HepG2 (cell line): Measurements from ENCODE around the gene PIGL. TPM values are rescaled to one million over a fixed set of nuclear protein-coding genes. Genes with fewer than 3 reads are reported as not detected.

Source experiments
- ATAC-seq: fragments of 200-7000 bp; cut with Tn5 transposase; 3 replicates; pipeline ENCODE4 v1.9.1; 2020; ENCODE audit warnings: mild to moderate bottlenecking, moderate library complexity
- BruUV-seq: library from RNA; stranded (reverse); fragments of 400-500 nt; replicated peaks from 2 replicates; lab custom pipeline; 2021; lab: Mats Ljungman, UMichigan
- CTCF ChIA-PET: fragments of 300-600 bp; formaldehyde crosslinking; extraction: SDS; loops from one replicate; lab custom pipeline; 2021; ENCODE audit warnings: low total read pairs, inconsistent platforms, low intra/inter-chr PET ratio; lab: Yijun Ruan, JAX
- POLR2A ChIA-PET: fragments of 350-600 bp; sonication (Branson Sonifier 250); formaldehyde crosslinking; loops from one replicate; lab custom pipeline; 2020; ENCODE audit warnings: antibody characterized with exemption, inconsistent platforms; lab: Yijun Ruan, JAX
- DNase-seq: peaks from one replicate; pipeline ENCODE4 v3.0.0-alpha.2; 2015; ENCODE audit warnings: low spot score
- FAIRE-seq: peaks from 3 replicates; lab custom pipeline; 2011; peaks lifted over from hg19 to GRCh38; lab: Jason Lieb, UNC
- H2AFZ ChIP-seq: one replicate; pipeline ENCODE4 v1.6.1; 2011; ENCODE audit warnings: low read length, inconsistent platforms
- H3K27ac ChIP-seq: fragments of 300-600 bp; 3 replicates; pipeline ENCODE4 v1.8.0; 2011; ENCODE audit warnings: mixed run types, mild to moderate bottlenecking, mixed read lengths, low read length, inconsistent platforms; ENCODE audit not compliant: insufficient read depth; ENCODE audit errors: extremely low read length
- H3K27me3 ChIP-seq, 2 experiments: fragments of 200-600 bp in 1 of 2; 2 replicates in 1 of 2; 3 replicates in 1 of 2; pipeline versions ENCODE4 v1.6.0 to v1.8.0; 2011; ENCODE audit warnings: low read length in 2 of 2, mild to moderate bottlenecking in 2 of 2, moderate library complexity in 2 of 2, inconsistent platforms in 1 of 2; ENCODE audit not compliant: insufficient read depth in 2 of 2, control insufficient read depth in 1 of 2
- H3K36me3 ChIP-seq, 2 experiments: fragments of 200-600 bp in 1 of 2; replicated peaks in 1 of 2; 2 replicates in 1 of 2; 3 replicates in 1 of 2; pipeline versions ENCODE4 v1.5.1 to v1.8.0; 2011; ENCODE audit warnings: low read length in 2 of 2, inconsistent platforms in 1 of 2; ENCODE audit not compliant: insufficient read depth in 2 of 2, control insufficient read depth in 1 of 2
- H3K4me1 ChIP-seq: 2 replicates; pipeline ENCODE4 v1.5.1; 2012; ENCODE audit warnings: low read length, inconsistent platforms; ENCODE audit not compliant: insufficient read depth
- H3K4me2 ChIP-seq: 2 replicates; pipeline ENCODE4 v1.6.0; 2011; ENCODE audit warnings: low read depth, low read length, inconsistent platforms
- H3K4me3 ChIP-seq, 3 experiments: fragments of 200-600 bp in 1 of 3; sonication (generic), shearing (Covaris generic) in 1 of 3; replicated peaks in 1 of 3; 2 replicates each; pipeline ENCODE4 v1.5.1; 2011 to 2016; ENCODE audit warnings: low read length in 3 of 3, inconsistent platforms in 2 of 3, low read depth in 2 of 3, mild to moderate bottlenecking in 2 of 3, control low read depth in 1 of 3, mixed read lengths in 1 of 3; ENCODE audit not compliant: insufficient read depth in 1 of 3
- H3K79me2 ChIP-seq: one replicate; pipeline ENCODE4 v1.6.1; 2011; ENCODE audit warnings: low read length, inconsistent platforms; ENCODE audit not compliant: insufficient read depth
- H3K9ac ChIP-seq: 2 replicates; pipeline ENCODE4 v1.6.0; 2011; ENCODE audit warnings: mild to moderate bottlenecking, low read depth, low read length, inconsistent platforms; ENCODE audit not compliant: insufficient read depth
- H3K9me3 ChIP-seq: 2 replicates; pipeline ENCODE4 v1.5.1; 2012; ENCODE audit warnings: mild to moderate bottlenecking, low read length
- H4K20me1 ChIP-seq: 2 replicates; pipeline ENCODE4 v1.6.0; 2011; ENCODE audit warnings: inconsistent platforms, mild to moderate bottlenecking, low read length, moderate library complexity; ENCODE audit not compliant: insufficient read depth
- CCDC6 ChIP-seq: sonication (generic); formaldehyde crosslinking; IDR thresholded peaks from 2 replicates; pipeline ENCODE4 v1.8.1; 2022; ENCODE audit warnings: mild to moderate bottlenecking, missing genetic modification reagents, moderate library complexity
- FOXA3 ChIP-seq: IDR thresholded peaks from 2 replicates; pipeline ENCODE4 v1.6.1; 2016; ENCODE audit warnings: missing genetic modification reagents, missing compliant biosample characterization
- GFI1 ChIP-seq: sonication (generic); formaldehyde crosslinking; IDR thresholded peaks from 2 replicates; pipeline ENCODE4 v1.5.0; 2020; ENCODE audit warnings: missing genetic modification reagents, mild to moderate bottlenecking, borderline replicate concordance
- POLR2AphosphoS2 ChIP-seq: IDR thresholded peaks from 2 replicates; pipeline ENCODE4 v1.6.1; 2011; ENCODE audit warnings: low read depth, low read length, improper control_type of control experiment
- RAD21 ChIP-seq: fragments of 450-650 bp; formaldehyde crosslinking; IDR thresholded peaks from 2 replicates; pipeline ENCODE4 v1.5.0; 2020; ENCODE audit warnings: mild to moderate bottlenecking
- SYNCRIP ChIP-seq: fragments of 200-400 bp; formaldehyde crosslinking; IDR thresholded peaks from 2 replicates; pipeline ENCODE4 v1.6.1; 2018; ENCODE audit warnings: mild to moderate bottlenecking, low read depth, low read length; ENCODE audit not compliant: insufficient read depth
- ZNF382 ChIP-seq: sonication (generic); formaldehyde crosslinking; IDR thresholded peaks from 2 replicates; pipeline ENCODE4 v1.5.0; 2020; ENCODE audit warnings: missing genetic modification reagents, mild to moderate bottlenecking, borderline replicate concordance
- ZSCAN25 ChIP-seq: sonication (generic); formaldehyde crosslinking; IDR thresholded peaks from 2 replicates; pipeline ENCODE4 v1.8.0; 2022; ENCODE audit warnings: mild to moderate bottlenecking, missing genetic modification reagents
- WGBS: methylation state at CpG from one replicate; pipeline ENCODE4 v1.1.6; 2017; ENCODE audit warnings: low lambda C conversion rate; 5-methylcytosine and 5-hydroxymethylcytosine counted together
- in situ Hi-C: cut with HindIII; loops from 2 replicates; pipeline ENCODE4 v1.10.0; 2017; ENCODE audit warnings: low pct_unique_long_range_greater_than_20kb; ENCODE audit not compliant: extremely low pct_ligation_motif_present
- intact Hi-C: fragments of 100-400 bp; cut with micrococcal nuclease; formaldehyde crosslinking; loops from one replicate; pipeline ENCODE4 v1.10.0; 2022; ENCODE audit not compliant: unreplicated experiment
- polyA plus RNA-seq, 8 experiments: library from polyadenylated mRNA; depleted of rRNA in 3 of 8; stranded (reverse) in 7 of 8; unstranded in 1 of 8; fragments of >200 nt; fragmentation: Illumina TruSeq in 4 of 8; extraction: Trizol in 4 of 8; gene quantifications; 2 replicates each; pipeline versions ENCODE4 v1.2.1 to v1.2.3, GENCODE V29; 2011 to 2016; ENCODE audit warnings: low read depth in 4 of 8, missing spikeins in 1 of 8, mixed read lengths in 1 of 8; ENCODE audit not compliant: insufficient read depth in 1 of 8
- total RNA-seq, 5 experiments: library from RNA; depleted of rRNA; stranded (reverse); fragments of >200 nt; fragmentation: Illumina TruSeq; extraction: Trizol; gene quantifications; 2 replicates each; pipeline ENCODE4 v1.2.3, GENCODE V29; 2016; ENCODE audit warnings: low read depth in 1 of 5
- TF ChIP-seq, protein P1 (sequence below): fragments of 450-650 bp; IDR thresholded peaks from 2 replicates; pipeline ENCODE4 v1.6.1; 2017
- TF ChIP-seq, protein P2 (sequence below): sonication (generic); formaldehyde crosslinking; IDR thresholded peaks from 2 replicates; pipeline ENCODE4 v1.4.0; 2020; ENCODE audit warnings: missing genetic modification reagents
- TF ChIP-seq, protein P3 (sequence below): IDR thresholded peaks from 2 replicates; pipeline ENCODE4 v1.6.1; 2016; ENCODE audit warnings: mild to moderate bottlenecking
- TF ChIP-seq, protein P4 (sequence below): sonication (generic); formaldehyde crosslinking; IDR thresholded peaks from 2 replicates; pipeline ENCODE4 v1.4.0; 2020; ENCODE audit warnings: missing genetic modification reagents, borderline replicate concordance
- TF ChIP-seq, protein P5 (sequence below): sonication (generic); formaldehyde crosslinking; IDR thresholded peaks from 2 replicates; pipeline ENCODE4 v1.5.0; 2020; ENCODE audit warnings: missing genetic modification reagents
- TF ChIP-seq, protein P6 (sequence below): IDR thresholded peaks from 2 replicates; pipeline ENCODE4 v1.6.1; 2016; ENCODE audit warnings: control low read depth

Gene PIGL
- total and polyA plus RNA-seq, 2 of the 13 experiments (the other 11 are each of a cell fraction or from before 2014, with no cell fraction given): 28.5 to 63.8 TPM

DNA sequence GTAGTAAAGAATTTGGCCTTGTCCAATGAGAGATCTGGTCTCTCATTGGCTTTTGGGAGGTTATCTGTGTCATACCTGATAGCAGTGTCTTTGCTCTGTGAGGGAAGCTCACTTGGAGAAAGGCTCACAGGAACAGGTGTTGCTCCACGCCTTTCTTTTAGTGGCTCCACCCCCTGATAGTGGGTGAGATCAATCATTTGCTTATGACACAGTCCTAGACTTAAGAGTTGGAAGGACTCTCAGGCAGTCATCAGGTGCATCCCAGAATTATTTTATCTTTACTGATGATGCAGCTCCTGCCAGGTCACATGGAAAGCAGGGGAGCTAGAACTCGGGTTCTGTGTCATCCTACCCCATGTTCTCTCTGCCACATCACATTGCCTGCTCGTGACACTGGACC lies 76.9 kb downstream of the PIGL start (continued):
- TF ChIP-seq GFI1 (CRISPR knock-in tag) (no peak), ZSCAN25 (CRISPR knock-in tag) (no peak), ZNF382 (CRISPR knock-in tag) (no peak)
- TF ChIP-seq, protein P1, sequence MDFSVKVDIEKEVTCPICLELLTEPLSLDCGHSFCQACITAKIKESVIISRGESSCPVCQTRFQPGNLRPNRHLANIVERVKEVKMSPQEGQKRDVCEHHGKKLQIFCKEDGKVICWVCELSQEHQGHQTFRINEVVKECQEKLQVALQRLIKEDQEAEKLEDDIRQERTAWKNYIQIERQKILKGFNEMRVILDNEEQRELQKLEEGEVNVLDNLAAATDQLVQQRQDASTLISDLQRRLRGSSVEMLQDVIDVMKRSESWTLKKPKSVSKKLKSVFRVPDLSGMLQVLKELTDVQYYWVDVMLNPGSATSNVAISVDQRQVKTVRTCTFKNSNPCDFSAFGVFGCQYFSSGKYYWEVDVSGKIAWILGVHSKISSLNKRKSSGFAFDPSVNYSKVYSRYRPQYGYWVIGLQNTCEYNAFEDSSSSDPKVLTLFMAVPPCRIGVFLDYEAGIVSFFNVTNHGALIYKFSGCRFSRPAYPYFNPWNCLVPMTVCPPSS: no peak

DNA sequence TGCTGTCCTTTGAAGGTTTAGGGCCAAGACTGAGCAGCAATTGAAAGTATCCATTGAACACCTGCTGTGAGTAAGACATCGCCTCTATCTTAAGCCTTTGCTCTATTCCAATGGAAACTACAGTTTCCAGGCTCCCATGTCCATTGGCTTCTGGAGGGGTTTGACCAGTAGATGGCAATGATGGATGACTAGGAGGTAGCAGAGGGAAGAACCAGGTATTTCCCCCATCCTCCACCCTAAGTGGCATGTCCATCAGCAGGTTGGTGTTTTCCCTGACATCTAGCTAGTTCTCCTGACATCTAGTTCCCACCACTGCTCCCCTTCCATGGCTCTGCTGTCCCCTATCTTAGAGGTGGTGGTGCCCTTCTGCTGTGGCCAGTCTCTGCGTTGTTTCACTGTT lies 77.5 kb downstream of the PIGL start:
- Histone ChIP-seq H3K4me1 (peaks cover 72% of the 10 kb centered on the region), H3K9me3 (no peaks in the 10 kb centered on the region), H3K79me2 (no peaks in the 10 kb centered on the region), H2AFZ (no peak overlapping the region), H3K36me3 (no peaks in the 10 kb centered on the region), H3K4me3 (no peak overlapping the region), H3K9ac (no peak overlapping the region), H3K27me3 (no peaks in the 10 kb centered on the region), H4K20me1 (no peaks in the 10 kb centered on the region), H3K4me2 (no peak overlapping the region), H3K27ac (no peak overlapping the region)
- WGBS: 94% methylated on average over 2 of the region's 2 CpGs
- POLR2A ChIA-PET: interaction anchor here (1.0 to 5.8 kb wide), 4 partner anchors 7 to 144 kb away, joined by 3 to 258 read pairs (median 4); partner anchors contain the start of gene UBB
- in situ Hi-C loops: no loop called here
- intact Hi-C loops: no loop called here
- BruUV-seq: no TSS peak
- ATAC-seq (no peak), FAIRE-seq (no peak), DNase-seq (peak; percentile 27)
- CTCF ChIA-PET: no interaction called here
- TF ChIP-seq, protein P2, sequence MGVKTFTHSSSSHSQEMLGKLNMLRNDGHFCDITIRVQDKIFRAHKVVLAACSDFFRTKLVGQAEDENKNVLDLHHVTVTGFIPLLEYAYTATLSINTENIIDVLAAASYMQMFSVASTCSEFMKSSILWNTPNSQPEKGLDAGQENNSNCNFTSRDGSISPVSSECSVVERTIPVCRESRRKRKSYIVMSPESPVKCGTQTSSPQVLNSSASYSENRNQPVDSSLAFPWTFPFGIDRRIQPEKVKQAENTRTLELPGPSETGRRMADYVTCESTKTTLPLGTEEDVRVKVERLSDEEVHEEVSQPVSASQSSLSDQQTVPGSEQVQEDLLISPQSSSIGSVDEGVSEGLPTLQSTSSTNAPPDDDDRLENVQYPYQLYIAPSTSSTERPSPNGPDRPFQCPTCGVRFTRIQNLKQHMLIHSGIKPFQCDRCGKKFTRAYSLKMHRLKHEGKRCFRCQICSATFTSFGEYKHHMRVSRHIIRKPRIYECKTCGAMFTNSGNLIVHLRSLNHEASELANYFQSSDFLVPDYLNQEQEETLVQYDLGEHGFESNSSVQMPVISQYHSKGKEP: no peak
- TF ChIP-seq, protein P3, sequence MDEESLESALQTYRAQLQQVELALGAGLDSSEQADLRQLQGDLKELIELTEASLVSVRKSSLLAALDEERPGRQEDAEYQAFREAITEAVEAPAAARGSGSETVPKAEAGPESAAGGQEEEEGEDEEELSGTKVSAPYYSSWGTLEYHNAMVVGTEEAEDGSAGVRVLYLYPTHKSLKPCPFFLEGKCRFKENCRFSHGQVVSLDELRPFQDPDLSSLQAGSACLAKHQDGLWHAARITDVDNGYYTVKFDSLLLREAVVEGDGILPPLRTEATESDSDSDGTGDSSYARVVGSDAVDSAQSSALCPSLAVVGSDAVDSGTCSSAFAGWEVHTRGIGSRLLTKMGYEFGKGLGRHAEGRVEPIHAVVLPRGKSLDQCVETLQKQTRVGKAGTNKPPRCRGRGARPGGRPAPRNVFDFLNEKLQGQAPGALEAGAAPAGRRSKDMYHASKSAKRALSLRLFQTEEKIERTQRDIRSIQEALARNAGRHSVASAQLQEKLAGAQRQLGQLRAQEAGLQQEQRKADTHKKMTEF (CRISPR knock-in tag): no peak
- TF ChIP-seq CCDC6 (CRISPR knock-in tag) (no peak), POLR2AphosphoS2 (no peak), FOXA3 (no peak), RAD21 (CRISPR knock-in tag) (0 out of 2 replicates have a peak, but pooled peaks have one; percentile 18), SYNCRIP (no peak)
- TF ChIP-seq, protein P4, sequence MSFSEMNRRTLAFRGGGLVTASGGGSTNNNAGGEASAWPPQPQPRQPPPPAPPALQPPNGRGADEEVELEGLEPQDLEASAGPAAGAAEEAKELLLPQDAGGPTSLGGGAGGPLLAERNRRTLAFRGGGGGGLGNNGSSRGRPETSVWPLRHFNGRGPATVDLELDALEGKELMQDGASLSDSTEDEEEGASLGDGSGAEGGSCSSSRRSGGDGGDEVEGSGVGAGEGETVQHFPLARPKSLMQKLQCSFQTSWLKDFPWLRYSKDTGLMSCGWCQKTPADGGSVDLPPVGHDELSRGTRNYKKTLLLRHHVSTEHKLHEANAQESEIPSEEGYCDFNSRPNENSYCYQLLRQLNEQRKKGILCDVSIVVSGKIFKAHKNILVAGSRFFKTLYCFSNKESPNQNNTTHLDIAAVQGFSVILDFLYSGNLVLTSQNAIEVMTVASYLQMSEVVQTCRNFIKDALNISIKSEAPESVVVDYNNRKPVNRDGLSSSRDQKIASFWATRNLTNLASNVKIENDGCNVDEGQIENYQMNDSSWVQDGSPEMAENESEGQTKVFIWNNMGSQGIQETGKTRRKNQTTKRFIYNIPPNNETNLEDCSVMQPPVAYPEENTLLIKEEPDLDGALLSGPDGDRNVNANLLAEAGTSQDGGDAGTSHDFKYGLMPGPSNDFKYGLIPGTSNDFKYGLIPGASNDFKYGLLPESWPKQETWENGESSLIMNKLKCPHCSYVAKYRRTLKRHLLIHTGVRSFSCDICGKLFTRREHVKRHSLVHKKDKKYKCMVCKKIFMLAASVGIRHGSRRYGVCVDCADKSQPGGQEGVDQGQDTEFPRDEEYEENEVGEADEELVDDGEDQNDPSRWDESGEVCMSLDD (CRISPR knock-in tag): no peak
- TF ChIP-seq, protein P5, sequence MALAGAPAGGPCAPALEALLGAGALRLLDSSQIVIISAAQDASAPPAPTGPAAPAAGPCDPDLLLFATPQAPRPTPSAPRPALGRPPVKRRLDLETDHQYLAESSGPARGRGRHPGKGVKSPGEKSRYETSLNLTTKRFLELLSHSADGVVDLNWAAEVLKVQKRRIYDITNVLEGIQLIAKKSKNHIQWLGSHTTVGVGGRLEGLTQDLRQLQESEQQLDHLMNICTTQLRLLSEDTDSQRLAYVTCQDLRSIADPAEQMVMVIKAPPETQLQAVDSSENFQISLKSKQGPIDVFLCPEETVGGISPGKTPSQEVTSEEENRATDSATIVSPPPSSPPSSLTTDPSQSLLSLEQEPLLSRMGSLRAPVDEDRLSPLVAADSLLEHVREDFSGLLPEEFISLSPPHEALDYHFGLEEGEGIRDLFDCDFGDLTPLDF: no peak
- TF ChIP-seq, protein P6, sequence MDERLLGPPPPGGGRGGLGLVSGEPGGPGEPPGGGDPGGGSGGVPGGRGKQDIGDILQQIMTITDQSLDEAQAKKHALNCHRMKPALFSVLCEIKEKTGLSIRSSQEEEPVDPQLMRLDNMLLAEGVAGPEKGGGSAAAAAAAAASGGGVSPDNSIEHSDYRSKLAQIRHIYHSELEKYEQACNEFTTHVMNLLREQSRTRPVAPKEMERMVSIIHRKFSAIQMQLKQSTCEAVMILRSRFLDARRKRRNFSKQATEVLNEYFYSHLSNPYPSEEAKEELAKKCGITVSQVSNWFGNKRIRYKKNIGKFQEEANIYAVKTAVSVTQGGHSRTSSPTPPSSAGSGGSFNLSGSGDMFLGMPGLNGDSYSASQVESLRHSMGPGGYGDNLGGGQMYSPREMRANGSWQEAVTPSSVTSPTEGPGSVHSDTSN (CRISPR knock-in tag): peak; percentile 22; the same call in 1 of the 2 replicates
